Measurements from ENCODE around the gene SLC38A3.

- TF ChIP-seq CTCF (IDR thresholded peaks at IDR 0.05 in 4 of 5, conservative IDR thresholded peaks at IDR 0.05 in 1 of 5), result no peak
- TF ChIP-seq POLR2A (IDR thresholded peaks at IDR 0.05), result no peak
Observed at GRCh38 chr3:50190936-50191660, 14.0 kb upstream of the SLC38A3 start, which contains the start of gene GNAT1.

Measured in gastrocnemius medialis (tissue), 4 donors.